SK-N-SH (cell line): ENCODE results near the gene ALDH16A1. TPM values are rescaled to one million over a fixed set of nuclear protein-coding genes. Genes with fewer than 3 reads are reported as not detected.

Source experiments
- CTCF ChIA-PET: fragments of 300-600, 350-600 bp; formaldehyde crosslinking; extraction: SDS; loops from one replicate; lab custom pipeline; 2021; lab: Yijun Ruan, JAX
- POLR2A ChIA-PET: fragments of 350-600 bp; sonication (Branson Sonifier 250); formaldehyde crosslinking; extraction: SDS; loops from one replicate; lab custom pipeline; 2020; ENCODE audit warnings: antibody characterized with exemption, inconsistent platforms; lab: Yijun Ruan, JAX
- DNase-seq: peaks from one replicate; pipeline ENCODE4 v3.0.0; 2012
- H2AFZ ChIP-seq: fragments of 200-600 bp; sonication (generic); 2 replicates; pipeline ENCODE4 v1.8.1; 2016; ENCODE audit warnings: antibody characterized with exemption, mild to moderate bottlenecking, low read depth
- H3F3A ChIP-seq: fragments of 200-600 bp; sonication (generic); replicated peaks from 2 replicates; pipeline ENCODE3; 2016; ENCODE audit warnings: antibody characterized with exemption, mild to moderate bottlenecking; ENCODE audit not compliant: insufficient read depth
- H3K27ac ChIP-seq, 2 experiments: fragments of 200-500 bp in 1 of 2; fragments of 200-600 bp in 1 of 2; sonication (Bioruptor generic) in 1 of 2; sonication (generic), shearing (Covaris generic) in 1 of 2; 2 replicates each; pipeline versions ENCODE4 v1.5.1 to v1.6.1; 2014 to 2016; ENCODE audit warnings: low read depth in 2 of 2, inconsistent platforms in 1 of 2, low read length in 1 of 2, mild to moderate bottlenecking in 1 of 2, mixed read lengths in 1 of 2
- H3K27me3 ChIP-seq: fragments of 200-600 bp; sonication (generic), shearing (Covaris generic); 2 replicates; pipeline ENCODE4 v1.6.1; 2016; ENCODE audit warnings: mixed run types; ENCODE audit not compliant: insufficient read depth
- H3K36me3 ChIP-seq, 2 experiments: fragments of 200-500 bp in 1 of 2; fragments of 200-600 bp in 1 of 2; sonication (Bioruptor generic) in 1 of 2; sonication (generic) in 1 of 2; replicated peaks in 1 of 2; 2 replicates each; pipeline versions ENCODE3 to v1.5.1; 2014 to 2016; ENCODE audit warnings: low read length in 1 of 2, mild to moderate bottlenecking in 1 of 2; ENCODE audit not compliant: insufficient read depth in 2 of 2, control insufficient read depth in 1 of 2
- H3K4me1 ChIP-seq, 2 experiments: fragments of 200-500 bp in 1 of 2; fragments of 200-600 bp in 1 of 2; sonication (Bioruptor generic) in 1 of 2; sonication (generic), shearing (Covaris generic) in 1 of 2; 2 replicates each; pipeline versions ENCODE4 v1.5.1 to v1.6.1; 2014 to 2016; ENCODE audit warnings: low read depth in 1 of 2, low read length in 1 of 2, mixed run types in 1 of 2; ENCODE audit not compliant: insufficient read depth in 2 of 2, control insufficient read depth in 1 of 2
- H3K4me2 ChIP-seq: fragments of 200-600 bp; sonication (generic), shearing (Covaris generic); 2 replicates; pipeline ENCODE4 v1.6.1; 2017; ENCODE audit warnings: mixed run types
- H3K4me3 ChIP-seq, 2 experiments: fragments of 200-500 bp in 1 of 2; fragments of 200-600 bp in 1 of 2; sonication (Bioruptor generic) in 1 of 2; sonication (generic), shearing (Covaris generic) in 1 of 2; 2 replicates each; pipeline versions ENCODE4 v1.5.1 to v1.8.1; 2014 to 2016; ENCODE audit warnings: low read depth in 2 of 2, inconsistent platforms in 1 of 2, low read length in 1 of 2, mild to moderate bottlenecking in 1 of 2, mixed read lengths in 1 of 2, moderate library complexity in 1 of 2
- H3K79me2 ChIP-seq: fragments of 200-600 bp; sonication (generic); 2 replicates; pipeline ENCODE4 v1.8.1; 2017; ENCODE audit warnings: mild to moderate bottlenecking; ENCODE audit not compliant: insufficient read depth
- H3K9ac ChIP-seq: fragments of 200-600 bp; sonication (generic); 2 replicates; pipeline ENCODE4 v1.6.1; 2017; ENCODE audit warnings: mixed run types
- H3K9me2 ChIP-seq: fragments of 200-600 bp; sonication (generic); 2 replicates; pipeline ENCODE4 v1.6.1; 2017; ENCODE audit warnings: mixed run types
- H3K9me3 ChIP-seq: fragments of 200-600 bp; sonication (generic); 2 replicates; pipeline ENCODE4 v1.6.1; 2017; ENCODE audit warnings: mixed run types, mild to moderate bottlenecking, moderate library complexity
- H4K20me1 ChIP-seq: fragments of 200-600 bp; sonication (generic); 2 replicates; pipeline ENCODE4 v1.6.1; 2017; ENCODE audit warnings: mild to moderate bottlenecking, mixed run types; ENCODE audit not compliant: insufficient read depth
- CHD2 ChIP-seq: fragments of 150-350 bp; IDR thresholded peaks from 2 replicates; pipeline ENCODE4 v1.6.1; 2018; ENCODE audit warnings: low read length; ENCODE audit not compliant: partially characterized antibody
- ELF1 ChIP-seq: IDR thresholded peaks from 2 replicates; pipeline ENCODE4 v1.4.0; 2012
- FOXM1 ChIP-seq: IDR thresholded peaks from 2 replicates; pipeline ENCODE4 v1.4.0; 2012; ENCODE audit warnings: low read depth, mild to moderate bottlenecking
- GABPA ChIP-seq: IDR thresholded peaks from 2 replicates; pipeline ENCODE4 v1.4.0; 2012; ENCODE audit warnings: low read depth, mild to moderate bottlenecking
- JUND ChIP-seq: IDR thresholded peaks from 2 replicates; pipeline ENCODE4 v1.4.0; 2012
- MXI1 ChIP-seq: IDR thresholded peaks from 2 replicates; pipeline ENCODE4 v1.6.1; 2012; ENCODE audit warnings: mild to moderate bottlenecking, low read depth, low read length, improper control_type of control experiment
- POLR2AphosphoS5 ChIP-seq: IDR thresholded peaks from 2 replicates; pipeline ENCODE4 v1.6.1; 2012; ENCODE audit warnings: low read depth, low read length
- RCOR1 ChIP-seq: fragments of 150-350 bp; IDR thresholded peaks from 2 replicates; pipeline ENCODE4 v1.6.1; 2017; ENCODE audit warnings: antibody characterized with exemption, low read length
- RFX5 ChIP-seq: IDR thresholded peaks from 2 replicates; pipeline ENCODE4 v1.6.1; 2012; ENCODE audit warnings: mild to moderate bottlenecking, improper control_type of control experiment, low read length
- SIN3A ChIP-seq: IDR thresholded peaks from 2 replicates; pipeline ENCODE4 v1.6.1; 2012; ENCODE audit warnings: low read depth, mild to moderate bottlenecking, low read length, moderate library complexity, borderline replicate concordance
- SMC3 ChIP-seq: IDR thresholded peaks from 2 replicates; pipeline ENCODE4 v1.6.1; 2012; ENCODE audit warnings: low read depth, low read length, improper control_type of control experiment
- TAF1 ChIP-seq: IDR thresholded peaks from 2 replicates; pipeline ENCODE4 v1.6.1; 2012; ENCODE audit warnings: low read depth, mild to moderate bottlenecking, low read length, moderate library complexity, borderline replicate concordance
- TEAD4 ChIP-seq: IDR thresholded peaks from 2 replicates; pipeline ENCODE4 v1.4.0; 2012; ENCODE audit warnings: mild to moderate bottlenecking, borderline replicate concordance; ENCODE audit not compliant: insufficient read depth
- YY1 ChIP-seq: IDR thresholded peaks from 2 replicates; pipeline ENCODE4 v1.4.0; 2012; ENCODE audit warnings: low read depth, mild to moderate bottlenecking
- WGBS: methylation state at CpG from one replicate; pipeline ENCODE4 v1.1.6; 2017; ENCODE audit warnings: low lambda C conversion rate; 5-methylcytosine and 5-hydroxymethylcytosine counted together
- polyA plus RNA-seq, 3 experiments: library from polyadenylated mRNA; depleted of rRNA; stranded (reverse); fragments of >200 nt; gene quantifications; 2 replicates each; pipeline ENCODE4 v1.2.3, GENCODE V29; 2012
- TF ChIP-seq, protein P1 (sequence below): IDR thresholded peaks from 2 replicates; pipeline ENCODE4; 2012
- TF ChIP-seq, protein P2 (sequence below): IDR thresholded peaks from 2 replicates; pipeline ENCODE4 v1.4.0; 2012; ENCODE audit warnings: low read depth, borderline replicate concordance
- TF ChIP-seq, protein P3 (sequence below): IDR thresholded peaks from 2 replicates; pipeline ENCODE4 v1.6.1; 2012; ENCODE audit warnings: mild to moderate bottlenecking, low read depth, low read length, moderate library complexity
- TF ChIP-seq, protein P4 (sequence below): fragments of 150-350 bp; IDR thresholded peaks from 2 replicates; pipeline ENCODE4 v1.6.1; 2016; ENCODE audit warnings: mild to moderate bottlenecking, low read depth, low read length
- TF ChIP-seq, protein P5 (sequence below): IDR thresholded peaks from 2 replicates; pipeline ENCODE4 v1.4.0; 2012; ENCODE audit warnings: low read depth
- TF ChIP-seq, protein P6 (sequence below): IDR thresholded peaks from 2 replicates; pipeline ENCODE4 v1.4.0; 2012; ENCODE audit warnings: low read depth, borderline replicate concordance

ALDH16A1 gene
- polyA plus RNA-seq, 1 of the 3 experiments (the other 2 are of a cell fraction) = 15.7 TPM

DNA sequence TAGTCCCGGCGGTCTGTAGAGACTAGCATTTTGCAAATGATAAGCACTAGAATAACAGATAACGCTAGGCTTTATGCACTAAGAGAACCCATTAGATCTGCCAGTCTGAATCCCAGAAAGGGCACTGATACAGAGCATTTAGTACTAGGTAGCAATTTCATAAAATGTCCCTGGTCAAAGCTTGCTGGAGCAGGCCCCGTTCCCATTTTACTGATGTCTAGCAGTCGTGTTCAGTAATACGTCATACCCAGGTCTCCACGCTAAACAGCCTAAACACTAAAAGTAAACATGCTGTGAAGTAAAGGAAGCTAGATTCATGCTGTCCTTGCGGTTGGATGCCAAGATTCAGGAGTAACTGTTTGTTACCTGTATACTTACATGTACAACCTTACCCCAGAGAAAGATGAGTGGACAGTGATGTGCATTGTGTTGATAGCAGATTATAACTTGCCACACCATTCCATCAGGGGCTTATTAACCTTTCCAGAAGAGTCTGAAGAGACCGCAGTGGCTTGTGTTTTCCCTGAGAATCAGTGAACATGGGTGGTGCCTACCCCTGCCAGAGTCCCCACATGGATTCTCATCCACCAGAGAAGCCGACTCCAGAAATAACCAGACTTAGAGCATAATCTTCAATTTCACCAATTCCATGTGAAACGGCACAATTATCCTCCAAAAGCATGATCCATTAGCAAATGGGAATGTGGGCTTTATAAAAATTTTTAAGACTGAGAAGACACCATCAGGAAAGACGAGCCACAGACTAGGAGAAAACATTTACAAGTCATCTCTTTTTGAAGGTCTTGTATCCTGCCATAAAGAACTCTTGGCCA is 39.8 kb downstream of the ALDH16A1 start:
- H2AFZ ChIP-seq = no peak overlapping the region
- H3K27me3 ChIP-seq = no peaks in the 10 kb centered on the region
- H3K4me1 ChIP-seq = peaks cover 6 to 26% of the 10 kb centered on the region in 2 experiments
- H3K9me2 ChIP-seq = no peaks in the 10 kb centered on the region
- CTCF ChIA-PET = interaction anchor here (0.9 to 1.5 kb wide), 4 partner anchors 10 to 181 kb away, joined by 3 to 5 read pairs (median 3); partner anchors contain the start of genes FLT3LG and PIH1D1
- H3K4me3 ChIP-seq = no peak overlapping the region
- no peak for DNase-seq
- no peaks in the 10 kb centered on the region for H3K9me3 ChIP-seq
- no peak overlapping the region for H3K9ac ChIP-seq
- WGBS = 82% methylated on average over 12 of the region's 12 CpGs
- H3F3A ChIP-seq = peaks cover 87% of the 10 kb centered on the region
- H3K36me3 ChIP-seq = peaks cover 42 to 56% of the 10 kb centered on the region in 2 experiments
- H4K20me1 ChIP-seq = peaks cover 38% of the 10 kb centered on the region
- TF ChIP-seq SMC3 = no peak
- no peak for TF ChIP-seq GABPA
- TF ChIP-seq, protein P1, sequence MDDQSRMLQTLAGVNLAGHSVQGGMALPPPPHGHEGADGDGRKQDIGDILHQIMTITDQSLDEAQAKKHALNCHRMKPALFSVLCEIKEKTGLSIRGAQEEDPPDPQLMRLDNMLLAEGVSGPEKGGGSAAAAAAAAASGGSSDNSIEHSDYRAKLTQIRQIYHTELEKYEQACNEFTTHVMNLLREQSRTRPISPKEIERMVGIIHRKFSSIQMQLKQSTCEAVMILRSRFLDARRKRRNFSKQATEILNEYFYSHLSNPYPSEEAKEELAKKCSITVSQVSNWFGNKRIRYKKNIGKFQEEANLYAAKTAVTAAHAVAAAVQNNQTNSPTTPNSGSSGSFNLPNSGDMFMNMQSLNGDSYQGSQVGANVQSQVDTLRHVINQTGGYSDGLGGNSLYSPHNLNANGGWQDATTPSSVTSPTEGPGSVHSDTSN = no peak
- TF ChIP-seq SIN3A = peak; percentile 86
- TF ChIP-seq, protein P2, sequence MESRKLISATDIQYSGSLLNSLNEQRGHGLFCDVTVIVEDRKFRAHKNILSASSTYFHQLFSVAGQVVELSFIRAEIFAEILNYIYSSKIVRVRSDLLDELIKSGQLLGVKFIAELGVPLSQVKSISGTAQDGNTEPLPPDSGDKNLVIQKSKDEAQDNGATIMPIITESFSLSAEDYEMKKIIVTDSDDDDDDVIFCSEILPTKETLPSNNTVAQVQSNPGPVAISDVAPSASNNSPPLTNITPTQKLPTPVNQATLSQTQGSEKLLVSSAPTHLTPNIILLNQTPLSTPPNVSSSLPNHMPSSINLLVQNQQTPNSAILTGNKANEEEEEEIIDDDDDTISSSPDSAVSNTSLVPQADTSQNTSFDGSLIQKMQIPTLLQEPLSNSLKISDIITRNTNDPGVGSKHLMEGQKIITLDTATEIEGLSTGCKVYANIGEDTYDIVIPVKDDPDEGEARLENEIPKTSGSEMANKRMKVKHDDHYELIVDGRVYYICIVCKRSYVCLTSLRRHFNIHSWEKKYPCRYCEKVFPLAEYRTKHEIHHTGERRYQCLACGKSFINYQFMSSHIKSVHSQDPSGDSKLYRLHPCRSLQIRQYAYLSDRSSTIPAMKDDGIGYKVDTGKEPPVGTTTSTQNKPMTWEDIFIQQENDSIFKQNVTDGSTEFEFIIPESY = no peak
- TF ChIP-seq POLR2AphosphoS5 = peak; percentile 45
- no peak for TF ChIP-seq YY1
- TF ChIP-seq, protein P3, sequence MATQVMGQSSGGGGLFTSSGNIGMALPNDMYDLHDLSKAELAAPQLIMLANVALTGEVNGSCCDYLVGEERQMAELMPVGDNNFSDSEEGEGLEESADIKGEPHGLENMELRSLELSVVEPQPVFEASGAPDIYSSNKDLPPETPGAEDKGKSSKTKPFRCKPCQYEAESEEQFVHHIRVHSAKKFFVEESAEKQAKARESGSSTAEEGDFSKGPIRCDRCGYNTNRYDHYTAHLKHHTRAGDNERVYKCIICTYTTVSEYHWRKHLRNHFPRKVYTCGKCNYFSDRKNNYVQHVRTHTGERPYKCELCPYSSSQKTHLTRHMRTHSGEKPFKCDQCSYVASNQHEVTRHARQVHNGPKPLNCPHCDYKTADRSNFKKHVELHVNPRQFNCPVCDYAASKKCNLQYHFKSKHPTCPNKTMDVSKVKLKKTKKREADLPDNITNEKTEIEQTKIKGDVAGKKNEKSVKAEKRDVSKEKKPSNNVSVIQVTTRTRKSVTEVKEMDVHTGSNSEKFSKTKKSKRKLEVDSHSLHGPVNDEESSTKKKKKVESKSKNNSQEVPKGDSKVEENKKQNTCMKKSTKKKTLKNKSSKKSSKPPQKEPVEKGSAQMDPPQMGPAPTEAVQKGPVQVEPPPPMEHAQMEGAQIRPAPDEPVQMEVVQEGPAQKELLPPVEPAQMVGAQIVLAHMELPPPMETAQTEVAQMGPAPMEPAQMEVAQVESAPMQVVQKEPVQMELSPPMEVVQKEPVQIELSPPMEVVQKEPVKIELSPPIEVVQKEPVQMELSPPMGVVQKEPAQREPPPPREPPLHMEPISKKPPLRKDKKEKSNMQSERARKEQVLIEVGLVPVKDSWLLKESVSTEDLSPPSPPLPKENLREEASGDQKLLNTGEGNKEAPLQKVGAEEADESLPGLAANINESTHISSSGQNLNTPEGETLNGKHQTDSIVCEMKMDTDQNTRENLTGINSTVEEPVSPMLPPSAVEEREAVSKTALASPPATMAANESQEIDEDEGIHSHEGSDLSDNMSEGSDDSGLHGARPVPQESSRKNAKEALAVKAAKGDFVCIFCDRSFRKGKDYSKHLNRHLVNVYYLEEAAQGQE = no peak
- no peak for TF ChIP-seq RFX5
- TF ChIP-seq JUND = peak; percentile 22; the same call in 1 of the 2 replicates
- TF ChIP-seq MXI1 = no peak
- no peak for TF ChIP-seq TAF1
- no peak for TF ChIP-seq ELF1
- TF ChIP-seq, protein P4, sequence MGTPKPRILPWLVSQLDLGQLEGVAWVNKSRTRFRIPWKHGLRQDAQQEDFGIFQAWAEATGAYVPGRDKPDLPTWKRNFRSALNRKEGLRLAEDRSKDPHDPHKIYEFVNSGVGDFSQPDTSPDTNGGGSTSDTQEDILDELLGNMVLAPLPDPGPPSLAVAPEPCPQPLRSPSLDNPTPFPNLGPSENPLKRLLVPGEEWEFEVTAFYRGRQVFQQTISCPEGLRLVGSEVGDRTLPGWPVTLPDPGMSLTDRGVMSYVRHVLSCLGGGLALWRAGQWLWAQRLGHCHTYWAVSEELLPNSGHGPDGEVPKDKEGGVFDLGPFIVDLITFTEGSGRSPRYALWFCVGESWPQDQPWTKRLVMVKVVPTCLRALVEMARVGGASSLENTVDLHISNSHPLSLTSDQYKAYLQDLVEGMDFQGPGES = no peak
- TF ChIP-seq, protein P5, sequence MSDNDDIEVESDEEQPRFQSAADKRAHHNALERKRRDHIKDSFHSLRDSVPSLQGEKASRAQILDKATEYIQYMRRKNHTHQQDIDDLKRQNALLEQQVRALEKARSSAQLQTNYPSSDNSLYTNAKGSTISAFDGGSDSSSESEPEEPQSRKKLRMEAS = no peak
- no peak for TF ChIP-seq FOXM1
- no peak for TF ChIP-seq CHD2
- 0 out of 2 replicates have a peak, but pooled peaks have one; percentile 5 for TF ChIP-seq TEAD4
- no peak for TF ChIP-seq RCOR1
- TF ChIP-seq, protein P6, sequence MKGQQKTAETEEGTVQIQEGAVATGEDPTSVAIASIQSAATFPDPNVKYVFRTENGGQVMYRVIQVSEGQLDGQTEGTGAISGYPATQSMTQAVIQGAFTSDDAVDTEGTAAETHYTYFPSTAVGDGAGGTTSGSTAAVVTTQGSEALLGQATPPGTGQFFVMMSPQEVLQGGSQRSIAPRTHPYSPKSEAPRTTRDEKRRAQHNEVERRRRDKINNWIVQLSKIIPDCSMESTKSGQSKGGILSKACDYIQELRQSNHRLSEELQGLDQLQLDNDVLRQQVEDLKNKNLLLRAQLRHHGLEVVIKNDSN = no peak
- H3K79me2 ChIP-seq = peaks cover 50% of the 10 kb centered on the region
- H3K27ac ChIP-seq = peak overlapping the region; percentile 12 to 30; a peak in 3 of 4 replicates
- no peak overlapping the region for H3K4me2 ChIP-seq
- POLR2A ChIA-PET = interaction anchor here (0.9 to 1.5 kb wide), 2 partner anchors 14 to 41 kb away, joined by 3 to 4 read pairs; partner anchors contain the start of gene PIH1D1
